ENCODE data around the gene ST6GAL1.

Gene ST6GAL1

GRCh38 chr3:187061748-187062147 lies 131.4 kb downstream of the ST6GAL1 start:
- H3K27me3 ChIP-seq: no peaks in the 10 kb centered on the region
- H3K36me3 ChIP-seq: no peaks in the 10 kb centered on the region
- DNase-seq: no peak
- no peaks in the 10 kb centered on the region for H3K9me3 ChIP-seq
- H3K4me3 ChIP-seq (ENCODE audit: low read depth, low read length): no peak overlapping the region
- no peak for TF ChIP-seq CTCF (IDR thresholded peaks at IDR 0.05; ENCODE audit: low read depth, low read length)
- no peaks in the 10 kb centered on the region for H3K4me1 ChIP-seq

- Histone ChIP-seq H3K4me1 (no peaks in the 10 kb centered on the region), H3K27me3 (no peaks in the 10 kb centered on the region), H3K36me3 (no peaks in the 10 kb centered on the region), H3K4me3 (ENCODE audit: low read depth, low read length) (no peak overlapping the region), H3K9me3 (no peaks in the 10 kb centered on the region)
- DNase-seq: no peak
- no peak for TF ChIP-seq CTCF (IDR thresholded peaks at IDR 0.05; ENCODE audit: low read depth, low read length)
Observed at GRCh38 chr3:187062526-187063177, 132.3 kb downstream of the ST6GAL1 start.

DNA sequence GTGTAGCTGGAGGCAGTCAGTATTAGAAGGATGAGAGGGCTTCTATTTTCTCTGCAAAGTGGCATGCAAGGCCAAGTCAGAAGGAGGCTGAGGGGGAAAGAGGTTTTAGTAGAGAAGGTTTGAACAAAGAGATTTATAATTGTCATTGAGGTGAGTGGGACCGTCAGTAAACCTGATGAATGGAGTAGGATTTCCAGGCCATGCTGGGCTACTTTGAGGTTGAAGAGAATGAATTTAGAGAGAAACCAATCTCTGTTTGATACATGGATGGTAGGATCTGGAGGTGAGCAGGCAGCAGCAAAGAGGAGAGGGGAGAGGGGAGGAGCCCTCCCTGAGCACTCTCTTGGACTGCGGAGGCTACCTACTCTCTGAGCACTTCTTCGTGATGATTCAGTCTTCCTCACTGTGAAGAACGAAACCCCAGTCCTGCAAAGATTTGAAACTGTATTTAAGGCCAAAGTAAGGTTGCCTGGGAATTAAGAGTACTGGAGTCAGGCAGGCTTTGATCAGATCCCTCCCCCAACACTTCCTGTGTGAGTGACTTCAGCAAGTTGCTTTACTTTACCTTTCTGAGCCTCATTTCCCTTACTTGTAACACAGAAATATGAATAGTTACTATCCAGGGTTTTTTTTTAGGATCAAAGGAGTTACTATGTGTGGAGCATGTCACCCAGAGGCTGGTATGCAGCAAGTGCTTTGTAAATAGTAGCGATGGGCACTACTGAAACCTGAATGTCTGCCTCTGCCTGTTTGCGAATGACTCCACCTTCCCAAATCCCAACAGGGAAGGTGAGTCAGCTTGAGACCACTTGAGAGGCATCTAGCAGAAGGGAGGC lies 133.2 kb downstream of the ST6GAL1 start:
- TF ChIP-seq CTCF (IDR thresholded peaks at IDR 0.05; ENCODE audit: low read depth, low read length): no peak
- Histone ChIP-seq H3K4me3 (ENCODE audit: low read depth, low read length) (no peak overlapping the region), H3K27me3 (no peaks in the 10 kb centered on the region), H3K4me1 (no peaks in the 10 kb centered on the region), H3K9me3 (no peaks in the 10 kb centered on the region), H3K36me3 (no peaks in the 10 kb centered on the region)
- DNase-seq: no peak

DNA sequence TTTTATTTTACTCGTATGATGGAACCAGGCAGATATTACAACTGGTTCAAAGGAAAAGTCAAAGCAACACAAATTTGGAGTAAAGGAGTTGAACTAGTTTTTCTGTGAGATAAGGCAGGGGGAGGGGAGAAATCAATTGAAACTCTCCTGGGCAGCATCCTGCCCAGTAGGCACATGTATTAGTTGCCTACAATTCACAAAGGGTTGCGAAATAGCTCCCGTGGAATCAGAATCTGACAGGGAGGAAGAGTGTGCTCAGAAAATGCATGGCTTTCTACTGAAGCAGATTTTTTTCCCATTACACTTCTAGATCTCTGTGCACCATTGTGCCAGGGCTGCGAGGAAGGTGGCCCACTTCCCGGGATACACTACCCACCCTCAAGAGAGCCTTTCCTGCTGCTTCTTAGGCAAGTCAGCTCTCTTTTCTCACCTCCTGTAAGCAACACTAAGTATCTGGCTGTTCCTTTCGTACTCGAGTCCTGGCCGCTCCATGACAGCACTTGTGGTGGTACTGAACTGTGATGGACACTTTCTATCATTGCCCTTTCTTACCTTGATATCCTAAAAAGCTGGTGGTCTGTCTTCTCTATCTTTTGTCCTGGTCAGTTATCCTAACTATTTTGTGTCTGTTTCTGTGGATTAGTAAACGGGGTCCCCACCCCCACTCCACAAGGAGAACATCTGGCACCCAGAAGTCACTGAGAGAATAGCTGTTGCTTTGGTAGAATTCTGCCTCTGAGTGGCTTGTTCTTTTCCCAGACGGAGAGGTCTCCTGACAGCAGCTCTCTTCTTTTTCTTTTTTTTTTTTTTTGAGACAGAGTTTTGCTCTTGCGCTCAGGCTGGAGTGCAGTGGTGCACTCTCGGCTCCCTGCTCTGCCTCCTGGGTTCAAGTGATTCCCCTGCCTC lies 134.1 kb downstream of the ST6GAL1 start:
- Histone ChIP-seq H3K36me3 (no peaks in the 10 kb centered on the region), H3K9me3 (no peaks in the 10 kb centered on the region), H3K4me3 (ENCODE audit: low read depth, low read length) (no peak overlapping the region), H3K27me3 (no peaks in the 10 kb centered on the region), H3K4me1 (no peaks in the 10 kb centered on the region)
- DNase-seq: no peak
- no peak for TF ChIP-seq CTCF (IDR thresholded peaks at IDR 0.05; ENCODE audit: low read depth, low read length)

GRCh38 chr3:187066228-187066995 lies 136.1 kb downstream of the ST6GAL1 start:
- Histone ChIP-seq H3K4me3 (ENCODE audit: low read depth, low read length) (no peak overlapping the region), H3K4me1 (no peaks in the 10 kb centered on the region)
- DNase-seq: peak; percentile 39

More at GRCh38 chr3:187066228-187066995, 136.1 kb downstream of the ST6GAL1 start:
- H3K36me3 ChIP-seq: no peaks in the 10 kb centered on the region
- no peaks in the 10 kb centered on the region for H3K9me3 ChIP-seq
- H3K27me3 ChIP-seq: no peaks in the 10 kb centered on the region
- peak; percentile 49 for TF ChIP-seq CTCF (IDR thresholded peaks at IDR 0.05; ENCODE audit: low read depth, low read length)

Data from BE2C (cell line).